Right lobe of liver (tissue), 6 donors: ENCODE measurements around the gene MAEA. TPM values are rescaled to one million over a fixed set of nuclear protein-coding genes. Genes with fewer than 3 reads are reported as not detected.

Experiments used
- ATAC-seq, 4 donors: fragments of 200-7000 bp; cut with Tn5 transposase; one replicate each; pipeline ENCODE4 v1.9.1; 2020; ENCODE audit warnings: mild to moderate bottlenecking in 4 of 4, moderate library complexity in 4 of 4
- DNase-seq, 3 donors: peaks; one replicate each; pipeline ENCODE4 v3.0.0-alpha.2; 2020
- H3K27ac ChIP-seq, 3 donors: fragments of 200-600 bp; one replicate each; pipeline ENCODE4 v1.8.0; 2022
- H3K27me3 ChIP-seq, 2 donors: fragments of 200-600 bp; one replicate each; pipeline ENCODE4 v1.8.0; 2022
- H3K36me3 ChIP-seq, 4 donors: fragments of 200-600 bp; sonication (generic) in 1 of 4; one replicate each; pipeline versions ENCODE4 v1.5.1 to v1.8.0; 2017 to 2022; ENCODE audit warnings: control low read depth in 1 of 4
- H3K4me1 ChIP-seq, 4 donors: fragments of 200-600 bp; sonication (generic) in 1 of 4; one replicate each; pipeline versions ENCODE4 v1.5.1 to v1.8.0; 2017 to 2022; ENCODE audit warnings: control low read depth in 1 of 4
- H3K4me3 ChIP-seq, 3 donors: fragments of 200-600 bp; one replicate each; pipeline ENCODE4 v1.8.0; 2022
- H3K9me3 ChIP-seq, 4 donors: fragments of 200-600 bp; sonication (generic) in 1 of 4; one replicate each; pipeline versions ENCODE4 v1.5.1 to v1.8.0; 2017 to 2022; ENCODE audit warnings: control low read depth in 1 of 4
- POLR2A ChIP-seq: fragments of 450-650 bp; IDR thresholded peaks from one replicate; pipeline ENCODE4 v1.6.1; 2017; ENCODE audit warnings: antibody characterized with exemption, mild to moderate bottlenecking
- WGBS: methylation state at CpG from one replicate; pipeline ENCODE4 v1.1.6; 2018; ENCODE audit warnings: low coverage, low lambda C conversion rate; ENCODE audit not compliant: insufficient coverage; ENCODE audit errors: missing lambda C conversion rate; 5-methylcytosine and 5-hydroxymethylcytosine counted together
- intact Hi-C, 2 donors: fragments of 100-400 bp; cut with DNase I; formaldehyde crosslinking; loops; one replicate each; pipeline versions ENCODE4 v1.11.2 to v1.14.1; 2022
- total RNA-seq, 6 experiments: library from RNA; depleted of rRNA in 2 of 6; stranded (reverse); fragments of >200 nt in 2 of 6; fragmentation: NEBNext Ultra II Directional in 3 of 6; extraction: Animal tissue kit (Norgen Biotek cat#: 25700) in 3 of 6; gene quantifications; one replicate each; pipeline versions ENCODE4 v1.1.0 to v1.2.4, GENCODE V29; 2016 to 2023
- TF ChIP-seq, protein P1 (sequence below), 4 donors: fragments of 200-600 bp in 3 of 4; fragments of 450-650 bp in 1 of 4; IDR thresholded peaks; one replicate each; pipeline versions ENCODE4 v1.5.1 to v1.8.0; 2016 to 2022; ENCODE audit warnings: antibody characterized with exemption in 4 of 4, mild to moderate bottlenecking in 2 of 4
- donor health status: DM: no; HTN: yes; CAD: no.
- donor health status: DM: no; HTN: no; CAD: no.
- donor health status: DM: no; HTN: no; CAD: no.
- donor health status: DM: no; HTN: yes; CAD: no.
- donor health status: DM: no; HTN: yes; CAD: no.

MAEA gene
- total RNA-seq, 6 experiments from 2014 or later, result 24.3 to 42.0 (median 27.9) TPM

DNA sequence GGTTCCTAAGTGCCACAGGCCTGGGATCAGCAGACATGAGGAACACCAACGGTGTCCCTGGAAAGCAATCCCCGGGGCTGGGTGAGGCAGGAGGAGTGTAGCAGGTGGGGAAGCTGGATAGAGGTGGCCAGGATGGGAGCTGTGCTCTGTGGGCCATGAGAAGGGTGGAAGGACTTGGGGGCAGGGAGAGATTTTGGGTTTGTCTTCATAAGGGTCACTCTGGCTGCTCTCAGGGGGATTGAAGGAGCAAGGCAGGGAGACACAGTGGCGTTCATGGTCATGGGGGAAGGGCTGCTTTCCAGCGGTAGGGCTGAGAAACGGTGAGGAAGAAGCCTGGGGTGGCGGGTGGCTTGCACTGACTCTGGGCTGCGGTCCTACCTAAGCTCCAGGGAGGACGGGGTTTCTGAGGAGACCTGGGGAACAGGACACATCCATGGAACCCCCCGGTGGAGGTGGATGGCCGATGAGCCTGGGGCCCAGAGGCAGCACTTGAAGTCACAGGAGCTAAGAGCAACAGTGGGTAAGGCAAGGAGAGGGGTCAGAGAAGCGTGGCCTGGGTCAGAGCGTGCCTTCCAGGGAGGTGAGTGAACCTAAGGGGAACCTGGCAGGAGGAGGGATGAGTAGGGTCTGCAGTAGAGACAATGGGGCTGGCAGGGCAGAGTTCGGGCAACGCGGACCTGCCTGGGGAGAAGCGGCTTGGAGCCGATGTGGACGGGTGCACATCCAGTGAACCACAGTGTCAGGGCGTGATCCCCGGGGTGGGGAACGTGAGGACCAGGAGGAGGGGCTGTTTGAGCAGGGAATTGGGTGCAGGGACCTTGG lies 28.4 kb upstream of the MAEA start:
- DNase-seq, result no peak
- TF ChIP-seq POLR2A, result no peak
- TF ChIP-seq, protein P1, sequence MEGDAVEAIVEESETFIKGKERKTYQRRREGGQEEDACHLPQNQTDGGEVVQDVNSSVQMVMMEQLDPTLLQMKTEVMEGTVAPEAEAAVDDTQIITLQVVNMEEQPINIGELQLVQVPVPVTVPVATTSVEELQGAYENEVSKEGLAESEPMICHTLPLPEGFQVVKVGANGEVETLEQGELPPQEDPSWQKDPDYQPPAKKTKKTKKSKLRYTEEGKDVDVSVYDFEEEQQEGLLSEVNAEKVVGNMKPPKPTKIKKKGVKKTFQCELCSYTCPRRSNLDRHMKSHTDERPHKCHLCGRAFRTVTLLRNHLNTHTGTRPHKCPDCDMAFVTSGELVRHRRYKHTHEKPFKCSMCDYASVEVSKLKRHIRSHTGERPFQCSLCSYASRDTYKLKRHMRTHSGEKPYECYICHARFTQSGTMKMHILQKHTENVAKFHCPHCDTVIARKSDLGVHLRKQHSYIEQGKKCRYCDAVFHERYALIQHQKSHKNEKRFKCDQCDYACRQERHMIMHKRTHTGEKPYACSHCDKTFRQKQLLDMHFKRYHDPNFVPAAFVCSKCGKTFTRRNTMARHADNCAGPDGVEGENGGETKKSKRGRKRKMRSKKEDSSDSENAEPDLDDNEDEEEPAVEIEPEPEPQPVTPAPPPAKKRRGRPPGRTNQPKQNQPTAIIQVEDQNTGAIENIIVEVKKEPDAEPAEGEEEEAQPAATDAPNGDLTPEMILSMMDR (IDR thresholded peaks at IDR 0.05), result no peak
- Histone ChIP-seq H3K9me3 (peaks cover 0 to 4% (median 0%) of the 10 kb centered on the region in 4 donors), H3K4me3 (no peak overlapping the region), H3K36me3 (no peaks in the 10 kb centered on the region), H3K4me1 (no peaks in the 10 kb centered on the region), H3K27ac (no peak overlapping the region), H3K27me3 (no peaks in the 10 kb centered on the region)
- ATAC-seq, result peak in 1 of 4 donors; percentile 22
- intact Hi-C loops, result no loop called here
- 84% methylated on average over 8 of the region's 21 CpGs for WGBS

GRCh38 chr4:1264942-1265341 lies 24.7 kb upstream of the MAEA start:
- TF ChIP-seq, protein P1 (IDR thresholded peaks at IDR 0.05), result no peak
- no peak for TF ChIP-seq POLR2A
- ATAC-seq, result no peak
- H3K4me3 ChIP-seq, result no peak overlapping the region
- intact Hi-C loops, result no loop called here
- WGBS, result 93% methylated on average over 2 of the region's 3 CpGs
- H3K36me3 ChIP-seq, result no peaks in the 10 kb centered on the region
- no peaks in the 10 kb centered on the region for H3K9me3 ChIP-seq
- H3K4me1 ChIP-seq, result no peaks in the 10 kb centered on the region
- no peaks in the 10 kb centered on the region for H3K27me3 ChIP-seq
- DNase-seq, result no peak
- H3K27ac ChIP-seq, result no peak overlapping the region

- no peak for TF ChIP-seq POLR2A
- TF ChIP-seq, protein P1 (IDR thresholded peaks at IDR 0.05), result no peak
- H3K9me3 ChIP-seq, result no peaks in the 10 kb centered on the region
- H3K27me3 ChIP-seq, result no peaks in the 10 kb centered on the region
- H3K4me1 ChIP-seq, result no peaks in the 10 kb centered on the region
- H3K4me3 ChIP-seq, result no peak overlapping the region
- ATAC-seq (no peak), DNase-seq (no peak)
- no peaks in the 10 kb centered on the region for H3K36me3 ChIP-seq
- intact Hi-C loops, result no loop called here
- H3K27ac ChIP-seq, result no peak overlapping the region
- 100% methylated on average over 1 of the region's 11 CpGs for WGBS
These were observed 24.3 kb upstream of the MAEA start for GRCh38 chr4:1265351-1265750.

- Histone ChIP-seq H3K4me3 (no peak overlapping the region), H3K9me3 (no peaks in the 10 kb centered on the region), H3K27ac (no peak overlapping the region), H3K4me1 (no peaks in the 10 kb centered on the region), H3K27me3 (no peaks in the 10 kb centered on the region), H3K36me3 (no peaks in the 10 kb centered on the region)
- no peak for DNase-seq
- no peak for ATAC-seq
- no peak for TF ChIP-seq POLR2A
- TF ChIP-seq, protein P1 (IDR thresholded peaks at IDR 0.05), result no peak
- intact Hi-C loops, result no loop called here
- 76% methylated on average over 9 of the region's 9 CpGs for WGBS
These were observed 22.6 kb upstream of the MAEA start for GRCh38 chr4:1266881-1267763.
